ENCODE data around the gene FCER1G. TPM values are rescaled to one million over a fixed set of nuclear protein-coding genes. Genes with fewer than 3 reads are reported as not detected.
A peak's percentile ranks its signal among the peaks of the same experiment; 100 is the strongest.

FCER1G gene
- total RNA-seq, 1 experiment from 2014 or later, result not detected

DNA sequence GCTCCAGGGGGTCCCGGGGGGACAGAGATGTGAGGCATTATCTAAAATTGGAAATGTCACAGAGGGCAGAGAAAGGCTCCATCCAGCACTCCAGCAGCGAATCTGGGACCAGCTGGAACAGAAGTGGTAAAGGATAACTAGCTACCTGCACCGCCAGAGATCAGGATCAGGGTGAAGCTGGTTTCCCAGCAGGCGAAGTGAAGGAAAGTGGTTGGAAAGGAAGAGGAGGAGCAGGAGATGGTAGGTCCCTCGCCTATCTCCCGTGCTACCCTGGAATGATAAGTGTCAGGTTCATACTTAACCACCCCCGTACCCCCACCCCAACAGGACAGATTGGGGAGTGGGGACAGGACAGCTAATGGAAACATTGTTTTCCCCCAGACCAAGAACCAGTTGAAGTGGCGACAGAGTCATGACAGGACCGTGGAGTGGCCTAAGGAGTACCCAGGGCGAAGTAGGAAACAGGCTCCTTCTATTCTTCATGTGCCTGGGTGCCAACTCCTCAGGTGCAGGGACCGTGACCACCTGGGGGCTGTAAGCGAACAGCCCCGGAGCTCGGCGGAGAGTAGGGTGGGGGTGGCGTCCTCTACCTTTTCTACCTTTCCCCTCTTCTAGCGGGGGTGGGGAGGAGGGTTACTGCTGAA is 38.5 kb upstream of the FCER1G start:
- intact Hi-C loops (cut with micrococcal nuclease; ENCODE audit: unreplicated experiment), result loop anchor here (1.0 kb wide), 1 partner anchor 43 kb away; no protein-coding TSS in a partner anchor
- ChIA-PET POLR2A (ENCODE audit: unreplicated experiment) (interaction anchor here (0.6 to 0.7 kb wide), 5 partner anchors 11 to 504 kb away, joined by 3 to 29 read pairs (median 4); partner anchors contain the start of genes DEDD and PPOX), CTCF (interaction anchor here (0.5 to 0.6 kb wide), 2 partner anchors 12 to 179 kb away, joined by 3 to 13 read pairs; no protein-coding TSS in a partner anchor)
- Histone ChIP-seq H3K4me2 (peak overlapping the region; percentile 85), H3F3A (ENCODE audit: insufficient read depth, low read depth) (peaks cover 13% of the 10 kb centered on the region; the same call in 1 of the 2 replicates), H3K4me1 (replicated peaks; ENCODE audit: insufficient read depth) (peaks cover 15% of the 10 kb centered on the region), H3K4me3 (peak overlapping the region; percentile 83), H2AFZ (peak overlapping the region; percentile 94), H3K36me3 (ENCODE audit: low read depth) (peaks cover 11% of the 10 kb centered on the region), H3K79me2 (ENCODE audit: low read depth) (peaks cover 14% of the 10 kb centered on the region), H4K20me1 (ENCODE audit: insufficient read depth) (no peaks in the 10 kb centered on the region), H3K9me3 (ENCODE audit: insufficient read depth, low read depth) (no peaks in the 10 kb centered on the region), H3K9me2 (ENCODE audit: insufficient read depth) (no peaks in the 10 kb centered on the region), H3K27me3 (ENCODE audit: insufficient read depth, low read depth) (no peaks in the 10 kb centered on the region), H3K27ac (peak overlapping the region; percentile 61; the same call in 1 of the 2 replicates)
- TF ChIP-seq, protein P1, sequence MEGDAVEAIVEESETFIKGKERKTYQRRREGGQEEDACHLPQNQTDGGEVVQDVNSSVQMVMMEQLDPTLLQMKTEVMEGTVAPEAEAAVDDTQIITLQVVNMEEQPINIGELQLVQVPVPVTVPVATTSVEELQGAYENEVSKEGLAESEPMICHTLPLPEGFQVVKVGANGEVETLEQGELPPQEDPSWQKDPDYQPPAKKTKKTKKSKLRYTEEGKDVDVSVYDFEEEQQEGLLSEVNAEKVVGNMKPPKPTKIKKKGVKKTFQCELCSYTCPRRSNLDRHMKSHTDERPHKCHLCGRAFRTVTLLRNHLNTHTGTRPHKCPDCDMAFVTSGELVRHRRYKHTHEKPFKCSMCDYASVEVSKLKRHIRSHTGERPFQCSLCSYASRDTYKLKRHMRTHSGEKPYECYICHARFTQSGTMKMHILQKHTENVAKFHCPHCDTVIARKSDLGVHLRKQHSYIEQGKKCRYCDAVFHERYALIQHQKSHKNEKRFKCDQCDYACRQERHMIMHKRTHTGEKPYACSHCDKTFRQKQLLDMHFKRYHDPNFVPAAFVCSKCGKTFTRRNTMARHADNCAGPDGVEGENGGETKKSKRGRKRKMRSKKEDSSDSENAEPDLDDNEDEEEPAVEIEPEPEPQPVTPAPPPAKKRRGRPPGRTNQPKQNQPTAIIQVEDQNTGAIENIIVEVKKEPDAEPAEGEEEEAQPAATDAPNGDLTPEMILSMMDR (conservative IDR thresholded peaks at IDR 0.05), result no peak
- no peak for TF ChIP-seq EZH2 (IDR thresholded peaks at IDR 0.05; ENCODE audit: low read depth)
- DNase-seq, result no peak
- BruUV-seq (replicated peaks), result no TSS peak

DNA sequence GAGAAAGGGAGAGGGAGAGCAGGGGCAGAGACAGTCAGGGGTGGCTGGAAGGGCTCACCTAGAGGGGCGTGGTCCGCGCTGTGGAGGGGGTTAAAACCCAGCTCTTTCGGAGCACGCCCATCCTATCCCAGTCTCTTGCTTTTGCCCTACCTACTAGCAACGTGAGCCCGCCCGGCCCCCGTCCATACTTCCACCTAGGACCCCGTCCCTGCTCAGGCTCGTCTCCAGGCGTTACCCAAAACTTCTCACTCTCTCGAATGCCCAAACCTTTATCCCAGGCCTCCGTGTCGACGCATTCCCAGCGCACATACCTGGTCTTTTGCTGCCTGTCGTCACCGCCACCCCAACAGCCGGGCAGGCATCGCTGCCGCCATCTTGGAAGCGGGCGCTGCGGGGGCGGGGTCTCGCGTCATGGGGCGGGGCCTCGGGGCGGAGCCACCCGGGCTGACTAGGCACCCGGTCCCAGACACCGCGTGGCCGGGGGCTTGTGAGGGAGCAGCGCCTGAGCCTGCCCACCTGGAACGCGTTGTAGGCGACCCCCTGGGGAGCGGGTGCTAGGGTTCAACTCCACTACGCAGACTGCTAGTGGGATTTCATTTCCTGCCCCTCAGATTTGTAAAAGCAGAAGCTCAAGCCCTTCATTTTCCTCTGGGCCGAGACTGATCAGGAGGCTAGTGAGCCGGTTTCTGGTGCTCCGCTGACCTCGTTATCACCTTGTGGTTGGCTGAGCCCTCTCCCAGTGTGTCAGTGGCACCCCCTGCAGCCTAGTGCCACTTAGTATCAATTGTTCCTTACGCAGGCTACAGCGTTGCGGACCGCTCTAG is 37.8 kb upstream of the FCER1G start, which contains the start of gene B4GALT3:
Gene B4GALT3 (minus strand): TSS at position 396 of the 824 bp plus-strand sequence. CDS start 1,447 bp downstream, outside the sequence.
- Histone ChIP-seq H3K36me3 (ENCODE audit: low read depth) (peaks cover 11% of the 10 kb centered on the region), H3F3A (ENCODE audit: insufficient read depth, low read depth) (peaks cover 13% of the 10 kb centered on the region; the same call in 1 of the 2 replicates), H2AFZ (peak within 1 kb of the TSS; percentile 94), H4K20me1 (ENCODE audit: insufficient read depth) (no peaks in the 10 kb centered on the region), H3K4me1 (replicated peaks; ENCODE audit: insufficient read depth) (peaks cover 19% of the 10 kb centered on the region), H3K9me3 (ENCODE audit: insufficient read depth, low read depth) (no peaks in the 10 kb centered on the region), H3K79me2 (ENCODE audit: low read depth) (peaks cover 14% of the 10 kb centered on the region), H3K27me3 (ENCODE audit: insufficient read depth, low read depth) (no peaks in the 10 kb centered on the region), H3K27ac (peak within 1 kb of the TSS; percentile 61), H3K9me2 (ENCODE audit: insufficient read depth) (no peaks in the 10 kb centered on the region), H3K4me3 (peak within 1 kb of the TSS; percentile 83), H3K4me2 (peak within 1 kb of the TSS; percentile 85)
- ChIA-PET POLR2A (ENCODE audit: unreplicated experiment) (interaction anchor here (0.6 to 0.7 kb wide), 4 partner anchors 11 to 504 kb away, joined by 3 to 29 read pairs (median 5); partner anchors contain the start of genes DEDD and PPOX), CTCF (interaction anchor here (0.6 kb wide), 1 partner anchor 180 kb away, joined by 13 read pairs; no protein-coding TSS in a partner anchor)
- peak; percentile 64 to 91 for DNase-seq
- intact Hi-C loops (cut with micrococcal nuclease; ENCODE audit: unreplicated experiment), result loop anchor here (1.0 kb wide), 1 partner anchor 44 kb away; no protein-coding TSS in a partner anchor
- TSS peak; percentile 92 for BruUV-seq (replicated peaks)
- no peak for TF ChIP-seq EZH2 (IDR thresholded peaks at IDR 0.05; ENCODE audit: low read depth)
- TF ChIP-seq, protein P1 (conservative IDR thresholded peaks at IDR 0.05), result peak; percentile 49; the same call in 1 of the 2 replicates

DNA sequence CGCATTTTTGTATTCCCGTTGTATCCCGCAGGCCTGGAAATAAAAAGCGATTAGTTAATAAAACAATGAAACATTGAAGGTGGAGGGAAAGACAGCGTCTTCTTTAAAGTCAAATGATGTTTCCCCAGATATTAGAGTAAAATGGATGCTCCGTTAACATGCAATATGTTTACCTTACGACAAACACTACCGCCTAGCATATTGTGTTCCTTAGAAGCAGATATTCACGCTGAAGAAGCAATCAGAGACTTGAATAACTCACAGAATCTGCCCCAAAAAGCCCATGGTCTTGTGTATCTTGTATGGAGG is 37.2 kb upstream of the FCER1G start:
- H3K27me3 ChIP-seq (ENCODE audit: insufficient read depth, low read depth), result no peaks in the 10 kb centered on the region
- no peaks in the 10 kb centered on the region for H3K9me2 ChIP-seq (ENCODE audit: insufficient read depth)
- H2AFZ ChIP-seq, result peak overlapping the region; percentile 94
- BruUV-seq (replicated peaks), result no TSS peak
- peak overlapping the region; percentile 85 for H3K4me2 ChIP-seq
- peak overlapping the region; percentile 61 for H3K27ac ChIP-seq
- intact Hi-C loops (cut with micrococcal nuclease; ENCODE audit: unreplicated experiment), result loop anchor here (1.0 kb wide), 1 partner anchor 45 kb away; no protein-coding TSS in a partner anchor
- peaks cover 14% of the 10 kb centered on the region for H3K79me2 ChIP-seq (ENCODE audit: low read depth)
- H4K20me1 ChIP-seq (ENCODE audit: insufficient read depth), result no peaks in the 10 kb centered on the region
- DNase-seq, result no peak
- peaks cover 13% of the 10 kb centered on the region; the same call in 1 of the 2 replicates for H3F3A ChIP-seq (ENCODE audit: insufficient read depth, low read depth)
- H3K9me3 ChIP-seq (ENCODE audit: insufficient read depth, low read depth), result no peaks in the 10 kb centered on the region
- TF ChIP-seq, protein P1 (conservative IDR thresholded peaks at IDR 0.05), result no peak; the same call in 1 of the 2 replicates
- no peak for TF ChIP-seq EZH2 (IDR thresholded peaks at IDR 0.05; ENCODE audit: low read depth)
- peak overlapping the region; percentile 83 for H3K4me3 ChIP-seq
- peaks cover 6% of the 10 kb centered on the region for H3K36me3 ChIP-seq (ENCODE audit: low read depth)
- CTCF ChIA-PET, result no interaction called here
- POLR2A ChIA-PET (ENCODE audit: unreplicated experiment), result no interaction called here
- H3K4me1 ChIP-seq (replicated peaks; ENCODE audit: insufficient read depth), result peaks cover 25% of the 10 kb centered on the region

All from PC-9 (cell line).